ENCODE measurements around the gene DNM1.

The DNM1 gene

GRCh38 chr9:128288273-128289004 lies 85.3 kb downstream of the DNM1 start:
- no peak overlapping the region for H3K4me3 ChIP-seq (ENCODE audit: low read length)
- no peak for DNase-seq (ENCODE audit: low read depth, low spot score)

GRCh38 chr9:128292009-128292408 lies 88.8 kb downstream of the DNM1 start:
- no peak overlapping the region for H3K4me3 ChIP-seq (ENCODE audit: low read length)
- no peak for DNase-seq (ENCODE audit: low read depth, low spot score)

GRCh38 chr9:128293091-128293490 lies 89.9 kb downstream of the DNM1 start:
- H3K4me3 ChIP-seq (ENCODE audit: low read length): no peak overlapping the region
- DNase-seq (ENCODE audit: low read depth, low spot score): peak; percentile 78

- H3K4me3 ChIP-seq (ENCODE audit: low read length): no peak overlapping the region
These were observed 91.0 kb downstream of the DNM1 start for GRCh38 chr9:128294142-128294541.

GRCh38 chr9:128296340-128297220 lies 93.4 kb downstream of the DNM1 start:
- no peak for DNase-seq (ENCODE audit: low read depth, low spot score)
- H3K4me3 ChIP-seq (ENCODE audit: low read length): no peak overlapping the region

More at GRCh38 chr9:128294142-128294541, 91.0 kb downstream of the DNM1 start:
- no peak for DNase-seq (ENCODE audit: low read depth, low spot score)

- DNase-seq (ENCODE audit: low read depth, low spot score): no peak
- H3K4me3 ChIP-seq (ENCODE audit: low read length): no peak overlapping the region
These were observed 94.1 kb downstream of the DNM1 start for GRCh38 chr9:128297221-128297773.

GRCh38 chr9:128298535-128299482 lies 95.6 kb downstream of the DNM1 start:
- H3K4me3 ChIP-seq (ENCODE audit: low read length): no peak overlapping the region
- no peak for DNase-seq (ENCODE audit: low read depth, low spot score)

GRCh38 chr9:128304136-128304970 lies 101.2 kb downstream of the DNM1 start:
- no peak overlapping the region for H3K4me3 ChIP-seq (ENCODE audit: low read length)
- DNase-seq (ENCODE audit: low read depth, low spot score): no peak

Data from Jurkat, Clone E6-1 (cell line).